IMR-90 (cell line): Measurements from ENCODE around the gene NPR3. TPM values are rescaled to one million over a fixed set of nuclear protein-coding genes. Genes with fewer than 3 reads are reported as not detected.

Experiments
- ATAC-seq: fragments of 200-7000 bp; cut with Tn5 transposase; 2 replicates; pipeline ENCODE4 v1.9.1; 2020; ENCODE audit warnings: low read depth, mild to moderate bottlenecking, moderate library complexity
- BruUV-seq: library from RNA; stranded (reverse); fragments of 400-500 nt; replicated peaks from 2 replicates; lab custom pipeline; 2021; lab: Mats Ljungman, UMichigan
- CTCF ChIA-PET: fragments of 300-600 bp; formaldehyde crosslinking; extraction: SDS; loops from one replicate; lab custom pipeline; 2021; ENCODE audit warnings: antibody characterized with exemption; lab: Yijun Ruan, JAX
- POLR2A ChIA-PET: fragments of 300-600 bp; sonication (Branson Sonifier 250); formaldehyde crosslinking; loops from one replicate; lab custom pipeline; 2022; ENCODE audit warnings: antibody characterized with exemption; ENCODE audit not compliant: unreplicated experiment; lab: Charles Lee
- DNase-seq: peaks from one replicate; pipeline ENCODE4 v3.0.0; 2013
- H2AFZ ChIP-seq: replicated peaks from 2 replicates; pipeline ENCODE3; 2013; ENCODE audit warnings: low read length, mild to moderate bottlenecking; ENCODE audit not compliant: poor library complexity
- H2AK5ac ChIP-seq: 2 replicates; pipeline ENCODE4 v1.6.1; 2013; ENCODE audit warnings: low read depth, low read length, inconsistent platforms
- H2AK9ac ChIP-seq: replicated peaks from 2 replicates; pipeline ENCODE3; 2013; ENCODE audit warnings: mild to moderate bottlenecking, low read depth, low read length, moderate library complexity; ENCODE audit not compliant: poor library complexity
- H2BK120ac ChIP-seq: 2 replicates; pipeline ENCODE4 v1.6.1; 2013; ENCODE audit warnings: low read depth, low read length, inconsistent platforms
- H2BK15ac ChIP-seq: 3 replicates; pipeline ENCODE4 v1.6.1; 2013; ENCODE audit warnings: low read depth, low read length, inconsistent platforms
- H2BK20ac ChIP-seq: 2 replicates; pipeline ENCODE4 v1.6.1; 2013; ENCODE audit warnings: low read depth, mild to moderate bottlenecking, inconsistent platforms, low read length, moderate library complexity
- H2BK5ac ChIP-seq: 2 replicates; pipeline ENCODE4 v1.6.1; 2013; ENCODE audit warnings: mild to moderate bottlenecking, low read depth, low read length, inconsistent platforms; ENCODE audit not compliant: poor library complexity, severe bottlenecking
- H3K14ac ChIP-seq: replicated peaks from 2 replicates; pipeline ENCODE4 v1.6.1; 2013; ENCODE audit warnings: low read depth, low read length, inconsistent platforms
- H3K18ac ChIP-seq: 2 replicates; pipeline ENCODE4 v1.6.1; 2013; ENCODE audit warnings: low read depth, low read length, control low read depth
- H3K23ac ChIP-seq: 2 replicates; pipeline ENCODE4 v1.6.1; 2013; ENCODE audit warnings: low read depth, low read length, inconsistent platforms
- H3K27ac ChIP-seq: 2 replicates; pipeline ENCODE4 v1.5.1; 2013; ENCODE audit warnings: mild to moderate bottlenecking, control low read depth, low read length; ENCODE audit not compliant: insufficient read depth
- H3K27me3 ChIP-seq: 2 replicates; pipeline ENCODE4 v1.6.1; 2013; ENCODE audit warnings: low read length; ENCODE audit not compliant: control insufficient read depth, insufficient read depth
- H3K36me3 ChIP-seq: 2 replicates; pipeline ENCODE4 v1.6.1; 2013; ENCODE audit warnings: low read length, mixed read lengths; ENCODE audit not compliant: control insufficient read depth, insufficient read depth
- H3K4ac ChIP-seq: 2 replicates; pipeline ENCODE4 v1.6.1; 2013; ENCODE audit warnings: low read depth, low read length, inconsistent platforms
- H3K4me1 ChIP-seq: 2 replicates; pipeline ENCODE4 v1.6.1; 2013; ENCODE audit warnings: low read length, mixed read lengths; ENCODE audit not compliant: control insufficient read depth, insufficient read depth
- H3K4me2 ChIP-seq: 2 replicates; pipeline ENCODE4 v1.6.1; 2013; ENCODE audit warnings: low read depth, mild to moderate bottlenecking, control low read depth, low read length, moderate library complexity
- H3K4me3 ChIP-seq: 2 replicates; pipeline ENCODE4 v1.5.1; 2013; ENCODE audit warnings: low read depth, mild to moderate bottlenecking, control low read depth, low read length, moderate library complexity; ENCODE audit not compliant: insufficient read depth
- H3K56ac ChIP-seq: 2 replicates; pipeline ENCODE4 v1.6.1; 2013; ENCODE audit warnings: low read length, inconsistent platforms; ENCODE audit not compliant: insufficient read depth; ENCODE audit errors: extremely low read depth
- H3K79me1 ChIP-seq, 2 experiments: 2 replicates each; pipeline ENCODE4 v1.6.1; 2013; ENCODE audit warnings: low read length in 2 of 2, inconsistent platforms in 1 of 2, low read depth in 1 of 2
- H3K9ac ChIP-seq: 2 replicates; pipeline ENCODE4 v1.6.1; 2013; ENCODE audit warnings: low read depth, low read length, control low read depth
- H3K9me1 ChIP-seq: 2 replicates; pipeline ENCODE4 v1.6.1; 2013; ENCODE audit warnings: low read length, inconsistent platforms; ENCODE audit not compliant: insufficient read depth
- H3K9me3 ChIP-seq: 2 replicates; pipeline ENCODE4 v1.6.1; 2013; ENCODE audit warnings: low read length; ENCODE audit not compliant: control insufficient read depth, insufficient read depth
- H4K20me1 ChIP-seq: 2 replicates; pipeline ENCODE4 v1.6.1; 2013; ENCODE audit warnings: low read length, inconsistent platforms; ENCODE audit not compliant: insufficient read depth
- H4K5ac ChIP-seq: 2 replicates; pipeline ENCODE4 v1.6.1; 2013; ENCODE audit warnings: mild to moderate bottlenecking, low read depth, low read length, control low read depth
- H4K8ac ChIP-seq, 2 experiments: 2 replicates each; pipeline ENCODE4 v1.6.1; 2013; ENCODE audit warnings: low read depth in 2 of 2, low read length in 2 of 2, control low read depth in 1 of 2, inconsistent platforms in 1 of 2
- H4K91ac ChIP-seq: 2 replicates; pipeline ENCODE4 v1.6.1; 2013; ENCODE audit warnings: low read depth, low read length, inconsistent platforms; ENCODE audit not compliant: insufficient read depth
- WGBS, 2 experiments: methylation state at CpG; one replicate each; pipeline versions ENCODE4 v1.1.5 to v1.1.7; 2013; ENCODE audit warnings: missing lambda C conversion rate in 2 of 2; ENCODE audit not compliant: insufficient read length in 1 of 2; ENCODE audit errors: extremely low coverage in 2 of 2; 5-methylcytosine and 5-hydroxymethylcytosine counted together
- dilution Hi-C: fragments of 300-500 bp; cut with HindIII; formaldehyde crosslinking; loops from one replicate; pipeline ENCODE4 v1.14.3; 2018; ENCODE audit warnings: low sequenced_read_pairs; ENCODE audit not compliant: unreplicated experiment
- in situ Hi-C: fragments of 300-500 bp; cut with MboI; formaldehyde crosslinking; loops from 3 replicates; pipeline ENCODE4 v1.14.3; 2019; ENCODE audit warnings: low sequenced_read_pairs, inconsistent platforms, mixed read lengths
- intact Hi-C: fragments of 100-400 bp; cut with micrococcal nuclease; formaldehyde crosslinking; loops from 2 replicates; pipeline ENCODE4 v1.10.0; 2022
- polyA plus RNA-seq, 3 experiments: library from polyadenylated mRNA; depleted of rRNA; stranded (reverse); fragments of >200 nt; gene quantifications; 2 replicates each; pipeline ENCODE4 v1.2.3, GENCODE V29; 2012; ENCODE audit warnings: low replicate concordance in 1 of 3
- total RNA-seq: library from RNA; depleted of rRNA; stranded (reverse); fragments of >200 nt; gene quantifications from 2 replicates; pipeline ENCODE4 v1.2.3, GENCODE V29; 2012
- TF ChIP-seq, protein P1 (sequence below): fragments of 150-350 bp; IDR thresholded peaks from 2 replicates; pipeline ENCODE4 v1.6.1; 2016; ENCODE audit warnings: low read depth, mild to moderate bottlenecking, low read length, moderate library complexity, borderline replicate concordance

NPR3 gene
- total and polyA plus RNA-seq, 2 of the 4 experiments (the other 2 are of a cell fraction): 24.6 to 88.2 TPM

DNA sequence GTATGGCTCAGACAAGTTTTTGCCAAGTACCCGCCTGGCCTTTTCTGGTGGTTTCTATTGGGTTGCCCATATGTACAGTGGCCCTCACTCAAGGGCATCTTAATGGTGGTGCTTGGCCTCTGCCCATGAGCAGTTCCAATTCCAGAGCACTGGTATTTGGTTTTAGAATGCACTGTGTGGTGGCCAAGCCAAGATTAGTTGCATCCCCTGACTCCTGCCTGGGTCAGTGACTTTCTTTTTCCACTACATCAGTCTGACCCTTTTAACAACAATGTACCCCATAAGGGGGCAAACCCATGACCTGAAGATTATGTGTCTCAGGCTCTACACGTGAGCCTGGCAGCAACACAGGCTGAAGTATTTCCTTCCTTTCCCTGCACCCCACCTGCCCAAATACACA lies 34.2 kb downstream of the NPR3 start:
- no TSS peak for BruUV-seq
- H4K8ac ChIP-seq: no peak overlapping the region
- H3K9me3 ChIP-seq: no peaks in the 10 kb centered on the region; the same call in 1 of the 2 replicates
- dilution Hi-C loops: no loop called here
- no CpG with 5 or more reads among the region's 2 CpGs for WGBS, 2 experiments
- no peak overlapping the region for H3K27ac ChIP-seq
- H4K20me1 ChIP-seq: no peaks in the 10 kb centered on the region
- H3K79me1 ChIP-seq: peaks cover 0 to 9% of the 10 kb centered on the region in 2 experiments; a peak in 1 of 4 replicates
- H2AK5ac ChIP-seq: no peak overlapping the region
- no peak overlapping the region for H3K4me2 ChIP-seq
- H3K18ac ChIP-seq: no peak overlapping the region
- no peak overlapping the region for H2AFZ ChIP-seq
- H2AK9ac ChIP-seq: no peak overlapping the region
- no peak overlapping the region for H3K56ac ChIP-seq
- H3K23ac ChIP-seq: no peak overlapping the region
- no peaks in the 10 kb centered on the region for H3K4me1 ChIP-seq
- no peak overlapping the region for H2BK120ac ChIP-seq
- H2BK5ac ChIP-seq: no peak overlapping the region
- TF ChIP-seq, protein P1, sequence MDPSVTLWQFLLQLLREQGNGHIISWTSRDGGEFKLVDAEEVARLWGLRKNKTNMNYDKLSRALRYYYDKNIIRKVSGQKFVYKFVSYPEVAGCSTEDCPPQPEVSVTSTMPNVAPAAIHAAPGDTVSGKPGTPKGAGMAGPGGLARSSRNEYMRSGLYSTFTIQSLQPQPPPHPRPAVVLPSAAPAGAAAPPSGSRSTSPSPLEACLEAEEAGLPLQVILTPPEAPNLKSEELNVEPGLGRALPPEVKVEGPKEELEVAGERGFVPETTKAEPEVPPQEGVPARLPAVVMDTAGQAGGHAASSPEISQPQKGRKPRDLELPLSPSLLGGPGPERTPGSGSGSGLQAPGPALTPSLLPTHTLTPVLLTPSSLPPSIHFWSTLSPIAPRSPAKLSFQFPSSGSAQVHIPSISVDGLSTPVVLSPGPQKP: no peak
- H3K36me3 ChIP-seq: peaks cover 36% of the 10 kb centered on the region
- no peak overlapping the region for H2BK15ac ChIP-seq
- H3K14ac ChIP-seq: no peak overlapping the region
- POLR2A ChIA-PET: no interaction called here
- H3K27me3 ChIP-seq: no peaks in the 10 kb centered on the region
- H3K4ac ChIP-seq: no peak overlapping the region
- in situ Hi-C loops: no loop called here
- H4K5ac ChIP-seq: no peak overlapping the region
- no peak overlapping the region for H2BK20ac ChIP-seq
- no peaks in the 10 kb centered on the region for H3K9me1 ChIP-seq
- H3K4me3 ChIP-seq: no peak overlapping the region
- H4K91ac ChIP-seq: no peak overlapping the region
- H3K9ac ChIP-seq: no peak overlapping the region
- intact Hi-C loops: no loop called here
- ATAC-seq (no peak), DNase-seq (no peak)
- CTCF ChIA-PET: no interaction called here
